Left lobe of liver (tissue), 2 donors: ENCODE data around the gene MTA2. TPM values are rescaled to one million over a fixed set of nuclear protein-coding genes. Genes with fewer than 3 reads are reported as not detected.

Experiments
- ATAC-seq: fragments of 200-7000 bp; cut with Tn5 transposase; one replicate; pipeline ENCODE4 v1.9.1; 2020; ENCODE audit warnings: mild to moderate bottlenecking, moderate library complexity
- DNase-seq: peaks from one replicate; pipeline ENCODE4 v3.0.0-alpha.2; 2020; ENCODE audit warnings: low spot score
- total RNA-seq: library from RNA; stranded (reverse); gene quantifications from one replicate; pipeline ENCODE4 v1.2.1, GENCODE V29; 2021
- donor health status: DM: no; HTN: no; CAD: no; lungs with moderate emphysema.
- donor health status: DM: no; HTN: yes; CAD: no.

MTA2 gene
- total RNA-seq, 1 donor from 2014 or later = 24.4 TPM

GRCh38 chr11:62547691-62548281, 53.9 kb downstream of the MTA2 start:
- ATAC-seq (peak; percentile 56), DNase-seq (peak; percentile 91)

GRCh38 chr11:62546929-62547625, 54.6 kb downstream of the MTA2 start:
- ATAC-seq (peak; percentile 14), DNase-seq (peak; percentile 56)

- peak; percentile 72 for ATAC-seq
- peak; percentile 89 for DNase-seq
These were observed 55.3 kb downstream of the MTA2 start, which contains the start of gene AHNAK for GRCh38 chr11:62546244-62546928. AHNAK (minus strand) TSS chr11:62546806; CDS start chr11:62536098, 10,708 bp downstream.

- peak; percentile 41 for ATAC-seq
- DNase-seq = peak; percentile 88
These were observed 56.0 kb downstream of the MTA2 start for GRCh38 chr11:62545437-62546243.

- no peak for DNase-seq
These were observed 56.9 kb downstream of the MTA2 start for GRCh38 chr11:62544581-62545436.

GRCh38 chr11:62543680-62544444, 57.8 kb downstream of the MTA2 start:
- no peak for ATAC-seq
- no peak for DNase-seq

More at GRCh38 chr11:62544581-62545436, 56.9 kb downstream of the MTA2 start:
- no peak for ATAC-seq

Other genes starting within 250 kb of the MTA2 start
- 2.0 TPM for gene SCGB1A1, start 182.8 kb downstream of the MTA2 start, total RNA-seq
- 115 TPM for gene AHNAK, start 55.1 kb downstream of the MTA2 start, total RNA-seq
- 441 TPM for gene EEF1G, start 28.0 kb downstream of the MTA2 start, total RNA-seq
- gene TUT1, start 10.3 kb downstream of the MTA2 start, total RNA-seq = 32.6 TPM
- gene EML3, start 10.9 kb upstream of the MTA2 start, total RNA-seq = 29.9 TPM
- 1.1 TPM for gene ROM1, start 11.4 kb upstream of the MTA2 start, total RNA-seq
- gene B3GAT3, start 20.1 kb upstream of the MTA2 start, total RNA-seq = 16.8 TPM
- gene GANAB, start 44.7 kb upstream of the MTA2 start, total RNA-seq = 220 TPM
- 12.8 TPM for gene INTS5, start 51.4 kb upstream of the MTA2 start, total RNA-seq
- 30.4 TPM for gene C11orf98, start 63.3 kb upstream of the MTA2 start, total RNA-seq
- 3.4 TPM for gene CSKMT, start 63.4 kb upstream of the MTA2 start, total RNA-seq
- 4.9 TPM for gene UQCC3, start 69.8 kb upstream of the MTA2 start, total RNA-seq
- 3.3 TPM for gene LBHD1, start 70.4 kb upstream of the MTA2 start, total RNA-seq
- gene UBXN1, start 77.2 kb upstream of the MTA2 start, total RNA-seq = 30.5 TPM
- gene LRRN4CL, start 87.7 kb upstream of the MTA2 start, total RNA-seq = not detected
- gene BSCL2, start 105.6 kb upstream of the MTA2 start, total RNA-seq = 35.1 TPM
- 0.20 TPM for gene GNG3, start 105.8 kb upstream of the MTA2 start, total RNA-seq
- gene HNRNPUL2, start 125.6 kb upstream of the MTA2 start, total RNA-seq = 13.7 TPM
- gene TTC9C, start 126.6 kb upstream of the MTA2 start, total RNA-seq = 11.2 TPM
- 5.5 TPM for gene ZBTB3, start 152.3 kb upstream of the MTA2 start, total RNA-seq
- gene POLR2G, start 159.7 kb upstream of the MTA2 start, total RNA-seq = 22.7 TPM
- 22.9 TPM for gene TAF6L, start 169.5 kb upstream of the MTA2 start, total RNA-seq
- gene TMEM179B, start 185.5 kb upstream of the MTA2 start, total RNA-seq = 27.5 TPM
- gene TMEM223, start 190.1 kb upstream of the MTA2 start, total RNA-seq = 7.6 TPM
- gene NXF1, start 203.6 kb upstream of the MTA2 start, total RNA-seq = 42.8 TPM
- gene STX5, start 230.2 kb upstream of the MTA2 start, total RNA-seq = 23.8 TPM
- gene TEX54, start 231.0 kb upstream of the MTA2 start, total RNA-seq = not detected
- 20.5 TPM for gene WDR74, start 237.7 kb upstream of the MTA2 start, total RNA-seq